ENCODE results near the gene RSPO3.

DNA sequence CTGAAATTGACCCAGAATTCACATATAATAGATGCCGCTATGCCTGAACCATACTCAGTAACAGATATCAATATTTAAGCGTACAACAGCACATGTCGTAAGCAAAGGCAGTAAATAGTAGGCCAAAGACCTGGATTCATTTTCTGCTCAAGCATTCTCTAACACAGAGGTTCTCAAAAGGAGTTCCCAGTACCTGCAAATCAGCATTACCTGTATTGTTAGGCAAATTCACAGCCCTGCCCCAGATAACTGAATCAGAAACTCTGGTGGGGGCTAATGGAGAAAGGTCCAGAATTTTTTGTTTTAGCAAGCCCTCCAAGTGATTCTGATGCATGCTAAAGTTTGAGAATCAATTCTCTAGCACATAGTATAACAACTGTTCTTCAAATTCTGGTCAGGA, 36.0 kb downstream of the RSPO3 start:
- TF ChIP-seq POLR2A (IDR thresholded peaks at IDR 0.05): no peak
- TF ChIP-seq, protein P1, sequence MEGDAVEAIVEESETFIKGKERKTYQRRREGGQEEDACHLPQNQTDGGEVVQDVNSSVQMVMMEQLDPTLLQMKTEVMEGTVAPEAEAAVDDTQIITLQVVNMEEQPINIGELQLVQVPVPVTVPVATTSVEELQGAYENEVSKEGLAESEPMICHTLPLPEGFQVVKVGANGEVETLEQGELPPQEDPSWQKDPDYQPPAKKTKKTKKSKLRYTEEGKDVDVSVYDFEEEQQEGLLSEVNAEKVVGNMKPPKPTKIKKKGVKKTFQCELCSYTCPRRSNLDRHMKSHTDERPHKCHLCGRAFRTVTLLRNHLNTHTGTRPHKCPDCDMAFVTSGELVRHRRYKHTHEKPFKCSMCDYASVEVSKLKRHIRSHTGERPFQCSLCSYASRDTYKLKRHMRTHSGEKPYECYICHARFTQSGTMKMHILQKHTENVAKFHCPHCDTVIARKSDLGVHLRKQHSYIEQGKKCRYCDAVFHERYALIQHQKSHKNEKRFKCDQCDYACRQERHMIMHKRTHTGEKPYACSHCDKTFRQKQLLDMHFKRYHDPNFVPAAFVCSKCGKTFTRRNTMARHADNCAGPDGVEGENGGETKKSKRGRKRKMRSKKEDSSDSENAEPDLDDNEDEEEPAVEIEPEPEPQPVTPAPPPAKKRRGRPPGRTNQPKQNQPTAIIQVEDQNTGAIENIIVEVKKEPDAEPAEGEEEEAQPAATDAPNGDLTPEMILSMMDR (IDR thresholded peaks at IDR 0.05): no peak

All from uterus (tissue), 2 donors.